ENCODE measurements around the gene MN1. TPM values are rescaled to one million over a fixed set of nuclear protein-coding genes. Genes with fewer than 3 reads are reported as not detected.

Gene MN1
- polyA plus RNA-seq, 2 of the 4 experiments (the other 2 are of a cell fraction), result 0.59 to 2.4 TPM

DNA sequence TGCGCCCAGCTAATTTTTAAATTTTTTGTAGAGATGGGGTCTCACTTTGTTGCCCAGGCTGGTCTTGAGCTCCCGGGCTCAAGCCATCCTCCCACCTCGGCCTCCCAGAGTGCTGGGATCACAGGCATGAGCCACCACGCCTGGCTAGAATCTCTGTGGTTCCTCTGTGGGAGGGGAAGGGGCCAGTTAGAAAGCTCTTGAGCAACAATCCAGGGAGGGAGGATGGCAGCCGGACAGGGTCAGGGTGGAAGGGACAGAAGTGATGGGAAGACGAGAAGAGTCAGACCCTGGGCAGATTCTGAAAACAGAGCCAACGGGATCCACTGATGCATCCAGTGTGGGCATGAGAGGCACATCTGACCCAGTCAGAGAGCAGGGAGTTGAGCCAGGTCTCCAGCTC lies 38.9 kb upstream of the MN1 start:
- H3K9me3 ChIP-seq, result no peaks in the 10 kb centered on the region
- ATAC-seq, result no peak
- no peak for DNase-seq (ENCODE audit: low read depth in 1 of 2, low spot score in 1 of 2)
- WGBS (ENCODE audit: missing lambda C conversion rate), result 98% methylated on average over 6 of the region's 7 CpGs
- FAIRE-seq, result no peak
- no peak overlapping the region for H3K27ac ChIP-seq
- ChIA-PET POLR2A (no interaction called here), CTCF (interaction anchor here (1.0 to 1.5 kb wide), 2 partner anchors 40 to 124 kb away, joined by 3 read pairs; no protein-coding TSS in a partner anchor)
- H3K4me3 ChIP-seq, result no peak overlapping the region
- TF ChIP-seq CBX8 (IDR thresholded peaks at IDR 0.05), result no peak
- H3K4me1 ChIP-seq, result no peaks in the 10 kb centered on the region
- no peak overlapping the region for H3K4me2 ChIP-seq

- Histone ChIP-seq H3K9me3 (no peaks in the 10 kb centered on the region), H3K4me2 (no peak overlapping the region), H3K4me3 (no peak overlapping the region), H3K27ac (no peak overlapping the region), H3K4me1 (no peaks in the 10 kb centered on the region)
- FAIRE-seq, result no peak
- ChIA-PET POLR2A (no interaction called here), CTCF (interaction anchor here (1.5 kb wide), 1 partner anchor 41 kb away, joined by 3 read pairs; no protein-coding TSS in a partner anchor)
- no peak for ATAC-seq
- 83% methylated on average over 12 of the region's 13 CpGs for WGBS (ENCODE audit: missing lambda C conversion rate)
- no peak for TF ChIP-seq HOXB5 (CRISPR knock-in tag; IDR thresholded peaks at IDR 0.05)
- TF ChIP-seq RCOR1 (IDR thresholded peaks at IDR 0.05; ENCODE audit: low read depth, low read length), result no peak
- no peak for TF ChIP-seq USF2 (IDR thresholded peaks at IDR 0.05)
- DNase-seq (ENCODE audit: low read depth in 1 of 2, low spot score in 1 of 2), result no peak
These were observed 37.6 kb upstream of the MN1 start for GRCh38 chr22:27839057-27839660.

DNA sequence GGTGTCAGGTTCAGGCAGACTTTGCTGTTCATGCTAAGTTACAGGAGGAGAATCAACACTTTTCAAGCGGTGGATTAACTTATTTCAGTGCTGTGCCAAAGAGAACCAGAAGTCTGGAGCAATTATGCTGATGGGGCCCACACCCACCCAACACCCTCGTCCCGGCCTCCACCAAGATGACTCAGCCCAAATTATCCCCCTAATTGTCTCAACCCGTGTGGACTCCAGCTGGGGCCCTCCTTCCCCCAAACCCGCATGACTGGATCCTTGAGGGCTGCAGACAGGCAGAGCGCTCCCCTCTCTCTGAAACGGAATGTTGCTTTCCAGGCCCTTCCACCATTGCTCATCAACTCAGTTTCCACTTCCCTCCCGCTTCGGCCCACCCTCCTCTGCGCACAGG lies 34.6 kb upstream of the MN1 start:
- DNase-seq (ENCODE audit: low read depth in 1 of 2, low spot score in 1 of 2) (no peak), FAIRE-seq (no peak), ATAC-seq (no peak)
- CTCF ChIA-PET, result no interaction called here
- Histone ChIP-seq H3K27ac (no peak overlapping the region), H3K4me1 (no peaks in the 10 kb centered on the region), H3K4me2 (no peak overlapping the region), H3K9me3 (no peaks in the 10 kb centered on the region), H3K4me3 (no peak overlapping the region)
- 74% methylated on average over 10 of the region's 10 CpGs for WGBS (ENCODE audit: missing lambda C conversion rate)
- POLR2A ChIA-PET, result no interaction called here
- TF ChIP-seq, protein P1, sequence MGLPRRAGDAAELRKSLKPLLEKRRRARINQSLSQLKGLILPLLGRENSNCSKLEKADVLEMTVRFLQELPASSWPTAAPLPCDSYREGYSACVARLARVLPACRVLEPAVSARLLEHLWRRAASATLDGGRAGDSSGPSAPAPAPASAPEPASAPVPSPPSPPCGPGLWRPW (IDR thresholded peaks at IDR 0.05), result no peak

DNA sequence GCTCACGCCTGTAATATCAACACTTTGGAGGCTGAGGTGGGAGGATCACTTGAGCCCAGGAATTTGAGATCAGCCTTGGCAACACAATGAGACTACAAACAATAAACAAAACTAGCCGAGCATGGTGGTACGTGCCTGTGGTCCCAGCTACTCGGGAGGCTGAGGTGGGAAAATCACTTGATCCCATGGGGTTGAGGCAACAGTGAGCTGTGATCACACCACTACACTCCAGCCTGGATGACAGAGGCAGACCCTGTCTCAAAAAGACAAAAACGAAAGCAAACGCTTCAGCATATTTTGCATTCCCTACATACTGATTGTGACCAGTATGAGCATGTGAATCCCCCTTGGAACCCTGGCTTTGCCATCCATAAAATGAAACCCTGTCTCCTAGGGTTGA lies 33.9 kb upstream of the MN1 start:
- ATAC-seq (no peak), DNase-seq (ENCODE audit: low read depth in 1 of 2, low spot score in 1 of 2) (no peak), FAIRE-seq (no peak)
- Histone ChIP-seq H3K27ac (no peak overlapping the region), H3K9me3 (no peaks in the 10 kb centered on the region), H3K4me3 (no peak overlapping the region), H3K4me1 (no peaks in the 10 kb centered on the region), H3K4me2 (no peak overlapping the region)
- CTCF ChIA-PET, result no interaction called here
- no peak for TF ChIP-seq ZFP36 (IDR thresholded peaks at IDR 0.05; ENCODE audit: borderline replicate concordance, partially characterized antibody)
- no peak for TF ChIP-seq ESRRA (IDR thresholded peaks at IDR 0.05; ENCODE audit: borderline replicate concordance, low read length)
- no peak for TF ChIP-seq ZSCAN20 (CRISPR knock-in tag; IDR thresholded peaks at IDR 0.05)
- no peak for TF ChIP-seq CHD2 (IDR thresholded peaks at IDR 0.05; ENCODE audit: low read length, partially characterized antibody)
- no peak for TF ChIP-seq HMGXB4 (CRISPR knock-in tag; IDR thresholded peaks at IDR 0.05; ENCODE audit: borderline replicate concordance)
- no peak for TF ChIP-seq BHLHE40 (IDR thresholded peaks at IDR 0.05; ENCODE audit: low read depth, low read length)
- TF ChIP-seq TFCP2L1 (CRISPR knock-in tag; IDR thresholded peaks at IDR 0.05), result no peak
- no peak for TF ChIP-seq SMC3 (IDR thresholded peaks at IDR 0.05)
- no peak for TF ChIP-seq JUNB (IDR thresholded peaks at IDR 0.05)
- no peak for TF ChIP-seq CEBPB (IDR thresholded peaks at IDR 0.05)
- no peak for TF ChIP-seq RAD21 (conservative IDR thresholded peaks at IDR 0.05 in 1 of 2, IDR thresholded peaks at IDR 0.05 in 1 of 2)
- TF ChIP-seq MAZ (IDR thresholded peaks at IDR 0.05; ENCODE audit: borderline replicate concordance, low read depth, low read length), result no peak
- no peak for TF ChIP-seq MYC (IDR thresholded peaks at IDR 0.05; ENCODE audit: borderline replicate concordance, low read length)
- TF ChIP-seq RCOR1 (IDR thresholded peaks at IDR 0.05; ENCODE audit: low read depth, low read length), result no peak
- no peak for TF ChIP-seq HOXB5 (CRISPR knock-in tag; IDR thresholded peaks at IDR 0.05)
- no peak for TF ChIP-seq HDAC2 (IDR thresholded peaks at IDR 0.05)
- TF ChIP-seq HEYL (CRISPR knock-in tag; IDR thresholded peaks at IDR 0.05), result no peak
- TF ChIP-seq, protein P2, sequence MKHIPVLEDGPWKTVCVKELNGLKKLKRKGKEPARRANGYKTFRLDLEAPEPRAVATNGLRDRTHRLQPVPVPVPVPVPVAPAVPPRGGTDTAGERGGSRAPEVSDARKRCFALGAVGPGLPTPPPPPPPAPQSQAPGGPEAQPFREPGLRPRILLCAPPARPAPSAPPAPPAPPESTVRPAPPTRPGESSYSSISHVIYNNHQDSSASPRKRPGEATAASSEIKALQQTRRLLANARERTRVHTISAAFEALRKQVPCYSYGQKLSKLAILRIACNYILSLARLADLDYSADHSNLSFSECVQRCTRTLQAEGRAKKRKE (CRISPR knock-in tag; IDR thresholded peaks at IDR 0.05; ENCODE audit: low read depth), result no peak
- POLR2A ChIA-PET, result no interaction called here
- 83% methylated on average over 5 of the region's 6 CpGs for WGBS (ENCODE audit: missing lambda C conversion rate)

All from A549 (cell line).